OCI-LY3 (cell line): ENCODE results near the gene OTOA.

Experiments used
- H2AFZ ChIP-seq: fragments of 200-600, 300-600 bp; shearing (Covaris generic); 2 replicates; pipeline ENCODE4 v1.6.0; 2014; ENCODE audit warnings: antibody characterized with exemption, low read depth, low read length
- H3K27ac ChIP-seq: fragments of 200-600, 300-600 bp; sonication (generic); 2 replicates; pipeline ENCODE4 v1.5.1; 2014; ENCODE audit warnings: mild to moderate bottlenecking, low read length, moderate library complexity, mixed read lengths
- H3K27me3 ChIP-seq: fragments of 200-600, 300-600 bp; sonication (generic); 2 replicates; pipeline ENCODE4 v1.6.1; 2014; ENCODE audit warnings: low read depth, low read length, mixed read lengths
- H3K36me3 ChIP-seq: fragments of 200-600, 300-600 bp; sonication (generic); replicated peaks from 2 replicates; pipeline ENCODE3; 2014; ENCODE audit warnings: low read depth, low read length, mixed read lengths
- H3K4me1 ChIP-seq: fragments of 300-600, 200-600 bp; sonication (generic); 2 replicates; pipeline ENCODE4 v1.6.1; 2014; ENCODE audit warnings: low read length, mixed read lengths
- H3K4me2 ChIP-seq: fragments of 200-600, 300-600 bp; sonication (generic); 2 replicates; pipeline ENCODE4 v1.6.1; 2014; ENCODE audit warnings: low read length, mixed read lengths
- H3K4me3 ChIP-seq: fragments of 300-600, 200-600 bp; sonication (generic); 2 replicates; pipeline ENCODE4 v1.5.1; 2014; ENCODE audit warnings: antibody characterized with exemption, mild to moderate bottlenecking, low read length, moderate library complexity
- H3K79me2 ChIP-seq: fragments of 300-600, 200-600 bp; shearing (Covaris generic); 2 replicates; pipeline ENCODE4 v1.6.1; 2014; ENCODE audit warnings: mild to moderate bottlenecking, low read length, mixed read lengths
- H3K9ac ChIP-seq: fragments of 300-600, 200-600 bp; shearing (Covaris generic); 2 replicates; pipeline ENCODE4 v1.6.0; 2014; ENCODE audit warnings: mild to moderate bottlenecking, low read length, moderate library complexity
- H3K9me3 ChIP-seq: fragments of 200-600, 300-600 bp; shearing (Covaris generic); 2 replicates; pipeline ENCODE4 v1.6.1; 2014; ENCODE audit warnings: low read length, mixed read lengths; ENCODE audit not compliant: insufficient read depth
- H4K20me1 ChIP-seq: fragments of 200-600, 300-600 bp; sonication (generic); 2 replicates; pipeline ENCODE4 v1.6.1; 2016; ENCODE audit warnings: low read length, mixed read lengths; ENCODE audit not compliant: insufficient read depth
- EZH2phosphoT487 ChIP-seq: fragments of 200-600 bp; shearing (Covaris generic); IDR thresholded peaks from 2 replicates; pipeline ENCODE4 v1.6.1; 2018; ENCODE audit warnings: antibody characterized with exemption, mixed run types, low read depth
- TF ChIP-seq, protein P1 (sequence below): fragments of 200-600, 300-600 bp; sonication (generic); IDR thresholded peaks from 2 replicates; pipeline ENCODE4 v1.5.1; 2014; ENCODE audit warnings: antibody characterized with exemption, low read length, low read depth

OTOA gene

GRCh38 chr16:21702276-21702675 lies 38.5 kb downstream of the OTOA start:
- Histone ChIP-seq H3K9ac (no peak overlapping the region), H3K4me3 (no peak overlapping the region), H3K79me2 (no peaks in the 10 kb centered on the region), H3K27ac (no peak overlapping the region), H4K20me1 (no peaks in the 10 kb centered on the region), H3K27me3 (peaks cover 24% of the 10 kb centered on the region), H3K36me3 (no peaks in the 10 kb centered on the region), H2AFZ (no peak overlapping the region), H3K4me2 (no peak overlapping the region), H3K4me1 (peaks cover 18% of the 10 kb centered on the region), H3K9me3 (no peaks in the 10 kb centered on the region)
- no peak for TF ChIP-seq EZH2phosphoT487
- TF ChIP-seq, protein P1, sequence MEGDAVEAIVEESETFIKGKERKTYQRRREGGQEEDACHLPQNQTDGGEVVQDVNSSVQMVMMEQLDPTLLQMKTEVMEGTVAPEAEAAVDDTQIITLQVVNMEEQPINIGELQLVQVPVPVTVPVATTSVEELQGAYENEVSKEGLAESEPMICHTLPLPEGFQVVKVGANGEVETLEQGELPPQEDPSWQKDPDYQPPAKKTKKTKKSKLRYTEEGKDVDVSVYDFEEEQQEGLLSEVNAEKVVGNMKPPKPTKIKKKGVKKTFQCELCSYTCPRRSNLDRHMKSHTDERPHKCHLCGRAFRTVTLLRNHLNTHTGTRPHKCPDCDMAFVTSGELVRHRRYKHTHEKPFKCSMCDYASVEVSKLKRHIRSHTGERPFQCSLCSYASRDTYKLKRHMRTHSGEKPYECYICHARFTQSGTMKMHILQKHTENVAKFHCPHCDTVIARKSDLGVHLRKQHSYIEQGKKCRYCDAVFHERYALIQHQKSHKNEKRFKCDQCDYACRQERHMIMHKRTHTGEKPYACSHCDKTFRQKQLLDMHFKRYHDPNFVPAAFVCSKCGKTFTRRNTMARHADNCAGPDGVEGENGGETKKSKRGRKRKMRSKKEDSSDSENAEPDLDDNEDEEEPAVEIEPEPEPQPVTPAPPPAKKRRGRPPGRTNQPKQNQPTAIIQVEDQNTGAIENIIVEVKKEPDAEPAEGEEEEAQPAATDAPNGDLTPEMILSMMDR, result no peak

DNA sequence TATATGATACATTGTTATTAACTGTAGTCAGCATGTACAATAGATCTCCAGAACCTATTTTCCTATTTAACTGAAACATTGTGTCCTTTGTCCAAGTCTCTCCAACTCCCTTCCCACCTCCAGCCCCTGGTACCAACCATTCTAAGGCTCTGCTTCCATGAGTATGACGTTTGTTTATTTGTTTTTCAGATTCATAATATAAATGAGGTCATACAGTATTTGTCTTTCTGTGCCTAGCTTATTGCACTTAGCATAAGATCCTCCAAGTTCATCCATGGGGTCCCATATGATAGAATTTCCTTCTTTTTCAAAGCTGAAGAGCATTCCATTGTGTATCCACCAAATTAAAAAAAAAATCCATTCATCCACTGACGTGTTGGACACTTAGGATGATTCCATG lies 39.4 kb downstream of the OTOA start:
- TF ChIP-seq, protein P1, result no peak
- TF ChIP-seq EZH2phosphoT487, result no peak
- H3K9ac ChIP-seq, result no peak overlapping the region
- no peaks in the 10 kb centered on the region for H3K36me3 ChIP-seq

GRCh38 chr16:21703589-21704174 lies 39.9 kb downstream of the OTOA start:
- H3K27me3 ChIP-seq, result peaks cover 20% of the 10 kb centered on the region
- H4K20me1 ChIP-seq, result no peaks in the 10 kb centered on the region
- TF ChIP-seq EZH2phosphoT487, result no peak
- TF ChIP-seq, protein P1, result no peak
- H2AFZ ChIP-seq, result no peak overlapping the region
- no peaks in the 10 kb centered on the region for H3K79me2 ChIP-seq
- no peaks in the 10 kb centered on the region for H3K9me3 ChIP-seq
- H3K9ac ChIP-seq, result no peak overlapping the region
- peak overlapping the region; percentile 60 for H3K4me2 ChIP-seq
- H3K27ac ChIP-seq, result no peak overlapping the region
- H3K36me3 ChIP-seq, result no peaks in the 10 kb centered on the region
- peak overlapping the region; percentile 3; the same call in 1 of the 2 replicates for H3K4me3 ChIP-seq
- peaks cover 22% of the 10 kb centered on the region for H3K4me1 ChIP-seq

More for the DNA sequence above, 39.4 kb downstream of the OTOA start:
- H3K79me2 ChIP-seq, result no peaks in the 10 kb centered on the region
- peaks cover 20% of the 10 kb centered on the region for H3K27me3 ChIP-seq
- peak overlapping the region; percentile 60 for H3K4me2 ChIP-seq
- peaks cover 18% of the 10 kb centered on the region for H3K4me1 ChIP-seq
- H2AFZ ChIP-seq, result no peak overlapping the region
- H3K27ac ChIP-seq, result no peak overlapping the region
- no peaks in the 10 kb centered on the region for H3K9me3 ChIP-seq
- no peaks in the 10 kb centered on the region for H4K20me1 ChIP-seq
- peak overlapping the region; percentile 3; the same call in 1 of the 2 replicates for H3K4me3 ChIP-seq

GRCh38 chr16:21704266-21704665 lies 40.5 kb downstream of the OTOA start:
- Histone ChIP-seq H3K4me3 (no peak overlapping the region), H3K79me2 (no peaks in the 10 kb centered on the region), H2AFZ (no peak overlapping the region), H3K4me1 (peaks cover 25% of the 10 kb centered on the region), H3K27ac (no peak overlapping the region), H3K36me3 (no peaks in the 10 kb centered on the region), H3K9me3 (no peaks in the 10 kb centered on the region), H3K9ac (no peak overlapping the region), H3K4me2 (peak overlapping the region; percentile 60; the same call in 1 of the 2 replicates), H3K27me3 (peaks cover 20% of the 10 kb centered on the region), H4K20me1 (no peaks in the 10 kb centered on the region)
- no peak for TF ChIP-seq EZH2phosphoT487
